Inferior parietal cortex (tissue), 1 donor: ENCODE results near the gene ERICH6B.

Source experiments
- DNase-seq: peaks from one replicate; pipeline ENCODE4 v3.0.0-alpha.2; 2016; ENCODE audit errors: extremely low spot score

The ERICH6B gene

DNA sequence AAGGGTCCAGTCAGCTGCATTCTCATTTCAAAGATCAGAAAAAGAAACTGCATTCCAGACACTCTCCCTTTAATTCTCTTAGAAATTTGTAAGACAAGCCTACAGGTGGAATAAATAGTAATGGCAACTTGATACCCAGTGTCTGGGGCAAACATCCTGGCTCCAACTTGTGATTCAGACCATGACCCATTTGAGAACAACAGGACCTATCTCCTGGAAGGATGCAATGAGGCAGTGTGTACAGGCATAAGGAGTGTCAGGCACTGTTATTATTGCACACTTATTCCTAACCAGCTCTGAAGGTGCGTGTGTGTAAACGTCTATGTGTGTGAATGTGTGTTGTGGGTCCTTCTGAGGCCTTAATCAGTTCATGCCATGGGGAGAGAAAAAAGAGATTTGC lies 13.9 kb downstream of the ERICH6B start:
- no peak for DNase-seq

DNA sequence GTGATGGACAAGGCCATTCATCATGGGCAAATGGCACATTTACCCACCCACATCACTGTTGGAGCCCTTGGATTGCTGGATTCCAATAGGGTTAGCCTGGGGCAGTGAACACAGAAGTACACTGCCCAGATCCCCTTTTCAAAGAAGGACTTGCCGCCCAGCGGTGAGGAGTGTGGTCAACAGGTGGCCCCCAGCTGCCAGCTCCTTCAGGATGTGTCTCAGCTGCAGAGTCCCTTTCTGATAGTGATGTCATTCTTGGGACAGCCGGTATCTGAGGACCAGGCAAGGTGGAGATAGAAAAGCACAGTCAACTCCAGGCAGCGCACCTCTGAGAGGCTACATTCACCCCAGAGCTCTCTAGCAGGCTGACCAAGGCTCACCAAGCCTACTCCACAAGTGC lies 16.9 kb downstream of the ERICH6B start:
- DNase-seq, result no peak

DNA sequence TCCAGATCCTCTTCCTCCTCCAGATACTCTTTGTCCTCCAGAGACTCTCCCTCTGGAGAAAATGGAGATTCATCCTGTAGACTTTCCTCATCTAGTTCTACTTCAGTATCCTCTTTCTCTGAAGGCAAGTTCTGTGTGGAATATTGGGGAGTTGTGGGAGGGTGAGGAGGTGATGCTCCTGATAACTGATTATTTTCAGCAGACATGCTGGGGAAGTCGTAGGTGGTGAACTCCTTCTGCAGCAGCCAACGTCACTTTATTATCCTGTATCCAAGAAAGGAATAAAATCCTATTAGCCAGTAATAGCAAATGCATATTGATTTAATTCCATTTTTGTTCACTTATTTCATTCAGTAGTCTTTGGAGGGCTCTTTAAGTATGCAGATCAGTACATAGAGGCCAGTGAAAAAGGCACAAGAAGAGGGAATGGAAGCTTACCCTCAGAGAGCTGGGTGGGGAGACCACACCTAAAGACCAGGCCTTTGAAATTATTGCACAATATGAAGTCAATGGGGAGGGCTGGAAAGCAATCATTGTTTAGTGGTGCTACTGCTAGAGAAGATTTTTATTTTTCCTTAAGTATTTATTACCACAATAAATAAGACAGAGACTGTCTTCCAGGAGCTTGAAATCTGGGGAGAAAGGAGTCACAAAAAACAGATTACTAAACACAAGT lies 18.6 kb downstream of the ERICH6B start:
- no peak for DNase-seq

DNA sequence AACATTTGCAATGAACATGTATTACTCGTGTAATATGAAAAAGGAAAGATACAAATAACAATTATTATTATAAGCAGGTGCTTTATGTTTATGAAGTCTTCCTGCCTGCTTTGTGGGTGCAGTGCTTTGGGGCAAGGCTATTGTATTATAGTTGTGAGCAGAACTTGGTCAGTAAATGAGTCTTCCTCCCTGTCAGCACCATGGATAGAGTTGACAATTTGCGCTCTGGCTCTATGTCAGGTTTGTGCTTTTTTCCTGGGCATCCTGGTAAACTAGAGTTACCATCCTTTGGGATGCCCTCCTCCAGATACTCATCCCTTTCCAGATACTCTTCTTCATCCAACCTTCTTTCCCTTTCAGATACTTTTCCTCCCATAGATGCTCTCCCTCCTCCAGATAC lies 19.6 kb downstream of the ERICH6B start:
- no peak for DNase-seq

DNA sequence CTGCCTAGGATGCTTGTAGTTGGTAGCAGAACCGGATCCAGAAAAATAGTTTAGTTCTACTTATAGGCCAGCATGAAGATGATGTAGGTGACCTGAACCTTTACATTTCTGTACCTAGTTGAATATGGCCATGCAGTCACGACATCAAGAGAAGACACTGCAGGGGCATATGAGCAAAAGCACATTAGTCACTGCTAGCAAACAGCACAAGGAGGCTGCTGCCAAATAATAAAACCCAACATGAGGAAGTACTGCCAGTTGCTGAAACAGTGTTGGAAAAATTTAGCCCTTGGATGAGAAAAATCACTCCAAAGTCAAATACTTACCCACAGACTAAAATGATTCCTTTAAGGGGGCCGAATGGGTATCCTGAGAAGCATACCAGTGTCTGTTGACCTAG lies 20.8 kb downstream of the ERICH6B start:
- DNase-seq, result no peak

DNA sequence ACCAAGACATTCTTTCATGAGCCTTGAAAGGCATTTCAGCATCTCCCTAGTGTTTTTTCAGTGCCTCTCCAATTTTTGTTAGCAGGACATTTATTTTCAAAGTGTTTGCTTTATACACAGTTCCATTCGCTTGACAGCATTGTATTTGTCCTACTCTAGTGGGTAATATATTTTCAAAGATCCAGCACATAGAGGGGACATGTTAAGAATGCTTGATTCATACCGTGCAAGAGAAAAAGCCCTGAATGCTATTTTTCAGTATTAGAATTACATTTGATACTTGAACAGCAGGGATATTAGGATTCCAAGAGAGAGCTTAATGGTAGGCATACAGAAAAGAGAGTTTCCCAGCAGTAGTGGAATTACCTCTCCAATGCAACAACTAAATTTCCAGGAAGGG lies 21.3 kb downstream of the ERICH6B start:
- DNase-seq, result no peak

DNA sequence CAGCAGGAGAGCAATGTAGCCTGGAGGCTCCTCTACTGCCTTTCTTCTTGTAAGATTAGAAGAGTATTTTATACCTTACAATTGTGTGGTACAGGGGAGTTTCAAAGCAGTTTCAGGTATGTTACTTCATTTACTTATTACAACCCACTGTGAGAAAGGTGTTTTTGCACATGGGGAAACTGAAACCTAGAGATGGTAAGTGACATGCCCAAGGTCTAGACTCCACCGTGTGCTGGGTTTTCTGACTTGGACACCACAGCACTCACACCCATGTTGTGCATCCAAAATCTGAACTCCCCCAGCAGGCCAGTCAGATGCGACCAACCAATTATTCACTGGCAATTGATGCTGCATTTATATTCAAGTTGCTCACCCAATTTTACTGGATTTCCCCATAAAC lies 22.8 kb downstream of the ERICH6B start:
- no peak for DNase-seq

DNA sequence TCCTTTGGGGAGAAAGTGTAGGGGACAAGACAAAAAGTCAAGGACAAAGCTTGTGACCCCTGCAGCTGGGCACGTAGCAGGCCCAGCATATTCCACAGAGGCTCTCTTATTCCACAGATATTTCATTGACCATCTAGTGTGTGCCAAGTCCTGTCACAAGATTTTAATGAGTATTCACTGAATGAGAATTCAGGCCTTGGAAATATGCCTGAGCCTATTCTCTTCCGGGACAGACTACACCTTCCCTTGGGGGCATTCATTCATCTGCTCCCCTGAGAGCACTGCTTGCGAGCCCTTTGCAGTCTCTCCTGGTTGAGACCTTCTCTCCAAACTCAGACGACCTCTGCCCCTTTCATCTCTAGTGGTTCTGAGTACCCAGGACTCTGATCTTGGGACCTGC lies 25.5 kb downstream of the ERICH6B start:
- no peak for DNase-seq

DNA sequence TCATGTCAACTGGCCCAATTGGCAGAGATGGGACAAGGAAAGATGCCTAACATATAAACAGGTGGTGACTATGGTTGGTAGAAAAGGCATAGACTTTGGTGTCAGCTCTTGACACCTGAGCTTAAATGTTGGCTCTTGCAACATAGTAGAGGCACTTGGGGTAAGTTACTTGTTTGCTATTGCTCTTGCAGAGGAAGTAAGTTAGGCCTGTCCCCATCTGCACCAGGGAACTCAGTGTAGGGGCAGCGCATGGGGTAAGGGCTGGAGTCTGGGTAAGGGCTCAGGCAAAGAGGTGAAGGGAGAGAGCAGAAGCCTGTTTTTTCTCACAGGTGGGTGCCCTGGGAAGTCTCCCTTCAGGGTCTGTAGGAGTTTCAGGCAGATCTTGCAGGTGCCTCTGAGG lies 27.6 kb downstream of the ERICH6B start:
- DNase-seq, result no peak

DNA sequence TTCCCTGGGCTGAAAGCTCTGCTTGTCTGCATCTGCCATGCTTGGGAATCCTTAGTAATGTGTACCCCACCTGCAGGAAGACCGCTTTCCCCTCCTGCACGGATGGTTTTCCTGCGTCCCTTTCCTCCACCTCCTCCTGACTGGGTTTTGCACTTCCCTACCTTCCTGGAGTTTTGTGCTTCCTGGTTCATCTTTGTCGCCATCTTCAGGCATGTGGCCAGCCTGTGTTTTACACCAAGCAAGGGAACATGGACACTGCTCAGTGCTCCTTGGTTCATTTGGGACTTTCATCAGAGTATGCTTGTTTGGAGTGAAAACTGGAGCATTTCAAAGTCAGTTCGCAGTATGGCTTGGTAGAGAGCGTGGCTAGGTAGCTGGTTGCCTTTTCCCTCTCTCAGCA lies 30.7 kb downstream of the ERICH6B start:
- DNase-seq, result no peak

DNA sequence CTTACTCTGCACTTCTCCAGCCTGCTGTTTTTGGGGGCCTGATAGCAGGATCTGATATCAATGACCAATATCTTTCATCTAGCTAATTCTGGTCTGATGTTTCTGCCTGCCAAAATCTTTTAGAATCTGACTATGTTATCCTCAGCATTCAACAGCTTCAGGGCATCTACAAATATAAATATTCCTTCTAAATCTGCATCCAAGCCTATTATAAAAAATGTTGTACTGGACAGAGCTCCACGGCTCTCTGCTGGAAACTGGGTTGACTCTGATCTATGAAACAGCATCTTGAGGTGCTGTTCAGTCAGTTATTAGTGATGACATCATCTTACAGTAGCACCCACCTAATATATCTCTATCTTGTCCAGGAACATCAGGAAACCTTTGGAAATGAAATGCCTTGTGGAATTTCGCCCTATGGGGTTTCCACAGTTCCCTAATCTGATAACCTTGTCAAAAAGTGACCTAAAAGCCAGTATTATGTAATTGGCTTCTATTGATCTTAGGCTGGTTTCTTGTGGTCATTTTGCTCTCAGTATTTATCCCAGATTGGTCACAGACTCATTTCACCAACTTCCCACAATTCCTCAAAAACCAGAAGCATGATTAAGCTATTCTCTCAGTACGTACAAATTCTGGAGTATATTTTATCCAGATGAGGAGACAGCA lies 33.0 kb downstream of the ERICH6B start:
- DNase-seq, result no peak

DNA sequence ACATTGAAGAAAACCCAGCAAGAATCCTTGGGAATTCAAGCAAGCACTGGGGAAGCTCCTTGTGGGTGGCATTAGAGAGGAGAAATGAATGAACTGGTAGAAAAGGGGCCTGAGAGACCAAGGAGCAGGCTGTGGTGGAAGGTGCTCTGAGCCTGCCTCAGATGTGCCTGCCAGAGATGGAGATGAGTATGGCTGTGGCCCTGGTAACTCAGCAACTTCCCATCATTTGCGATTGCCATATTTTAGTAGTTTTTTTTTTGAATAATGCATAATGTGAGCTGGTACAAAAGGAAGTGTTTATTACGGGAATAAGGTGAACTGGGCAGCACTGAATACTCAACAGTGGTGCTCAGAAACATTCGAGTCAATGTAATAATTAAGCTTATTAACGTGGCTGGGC lies 39.1 kb downstream of the ERICH6B start:
- DNase-seq, result no peak

DNA sequence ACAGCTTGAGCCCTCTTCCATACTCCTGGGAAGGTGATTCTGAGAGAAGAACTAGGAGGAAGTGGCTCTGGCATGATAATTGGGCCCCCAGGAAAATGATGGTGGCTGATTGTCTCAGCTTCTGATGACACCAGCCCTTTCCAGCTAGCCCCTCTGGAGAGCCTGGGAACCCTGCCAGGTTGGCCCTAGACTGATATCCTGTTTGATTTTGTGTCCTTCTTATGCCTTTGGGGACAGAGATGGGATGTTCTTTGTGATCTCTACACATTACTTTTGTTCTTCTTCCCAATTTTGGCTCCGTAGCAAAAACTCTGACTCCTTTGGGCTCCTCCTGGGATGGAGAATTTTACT lies 39.7 kb downstream of the ERICH6B start:
- DNase-seq, result no peak

DNA sequence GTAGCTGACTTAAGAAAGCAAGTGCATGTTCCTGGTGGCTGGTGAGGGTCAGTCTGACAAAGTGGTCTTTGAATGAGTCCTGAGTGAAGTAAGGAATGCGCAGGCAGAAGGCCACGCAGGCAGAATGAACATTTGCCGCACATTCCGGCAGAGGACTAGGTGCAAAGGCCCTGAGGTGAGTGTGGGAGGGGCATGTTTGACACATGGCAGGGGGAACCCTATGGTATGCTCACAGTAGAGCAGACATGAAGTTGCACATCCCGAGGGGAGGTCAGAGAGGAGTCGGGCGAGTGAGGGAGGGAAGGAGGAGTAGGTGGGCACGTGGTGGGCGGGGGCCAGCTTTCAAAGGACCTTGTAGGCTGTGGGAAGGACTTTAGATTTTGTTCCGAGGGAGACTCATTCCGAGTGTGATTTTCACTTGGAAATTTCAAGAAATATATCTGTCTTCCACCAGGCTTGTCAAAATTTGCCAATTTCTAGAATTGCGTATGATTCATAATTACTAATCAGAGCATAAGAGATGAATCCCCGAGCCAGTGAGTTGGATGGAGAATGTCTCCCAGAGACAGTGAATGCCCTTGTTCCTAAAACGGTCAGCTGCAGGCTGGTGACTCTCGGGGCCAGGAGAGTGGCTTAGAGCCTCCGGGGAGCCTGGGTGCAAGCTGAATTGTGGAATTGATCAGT lies 40.3 kb downstream of the ERICH6B start:
- DNase-seq, result no peak

DNA sequence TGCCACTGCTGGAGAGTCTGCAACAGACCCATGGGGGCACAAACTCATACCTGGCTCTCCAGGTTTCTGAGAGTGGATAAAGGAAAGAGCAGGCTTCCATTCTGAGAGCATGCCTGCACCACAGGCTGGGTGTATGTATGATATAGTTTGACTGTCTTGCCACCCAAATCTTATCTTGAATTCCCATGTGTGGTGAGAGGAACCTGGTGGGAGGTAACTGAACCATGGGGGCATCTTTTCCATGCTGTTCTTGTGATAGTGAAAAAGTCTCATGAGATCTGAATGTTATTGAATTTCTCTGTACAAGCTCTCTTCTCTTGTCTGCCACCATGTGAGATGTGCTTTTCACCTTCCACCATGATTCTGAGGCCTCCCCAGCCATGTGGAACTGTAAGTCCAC lies 50.2 kb downstream of the ERICH6B start:
- DNase-seq, result no peak

DNA sequence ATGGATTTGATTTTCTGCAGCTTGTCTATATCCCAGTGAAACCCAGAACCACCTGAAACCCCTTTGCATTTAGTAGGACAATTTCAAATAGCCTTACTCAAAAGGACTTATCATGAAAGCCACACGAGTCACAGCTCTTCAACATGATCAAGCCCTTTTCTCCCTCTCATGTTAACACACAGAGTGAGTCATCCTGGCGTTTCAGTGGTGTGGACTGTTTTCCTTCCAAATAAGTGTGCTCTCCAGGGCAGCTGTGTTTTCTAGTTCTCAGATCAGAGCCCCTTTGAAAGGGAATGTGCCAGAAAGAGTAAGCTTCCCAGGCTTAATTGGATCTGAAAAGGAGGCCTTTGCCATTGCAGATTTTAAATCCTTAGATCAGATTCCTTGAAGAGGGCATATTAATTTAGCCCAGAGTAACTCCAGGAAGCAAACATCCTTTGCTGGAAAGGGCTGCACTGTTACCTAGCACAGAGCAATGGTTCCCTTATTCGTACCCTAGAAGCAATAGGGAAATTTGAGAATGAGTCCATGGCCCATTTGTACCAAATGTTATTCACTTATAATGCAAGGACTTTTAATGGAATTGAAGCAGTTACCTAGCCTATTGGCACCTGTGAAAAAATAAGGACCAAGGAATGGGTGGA lies 51.3 kb downstream of the ERICH6B start:
- DNase-seq, result no peak

DNA sequence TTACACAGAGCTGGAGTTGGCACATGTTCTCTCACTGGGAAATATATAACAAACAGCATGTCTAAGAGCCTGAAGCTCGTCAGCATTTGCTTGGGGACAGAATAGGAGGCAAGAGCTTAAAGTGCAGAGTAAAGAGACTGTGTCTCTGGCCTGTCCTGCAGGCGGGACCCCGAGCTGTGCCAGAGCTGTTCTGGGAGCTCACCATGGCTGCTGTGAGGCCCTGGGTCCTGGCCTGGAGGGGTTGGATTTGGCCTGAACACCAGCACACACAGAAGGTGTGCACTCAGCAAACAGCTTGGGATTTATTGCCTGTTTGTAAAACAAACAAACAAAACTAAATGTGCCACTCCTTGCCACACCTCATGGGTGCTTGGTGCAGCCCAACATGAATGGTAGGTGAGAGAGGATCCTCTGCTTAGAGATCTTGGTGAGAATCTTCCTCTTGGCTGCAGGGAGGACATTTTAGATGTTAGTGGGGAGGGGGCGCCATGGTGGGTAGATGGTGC lies 60.9 kb downstream of the ERICH6B start:
- DNase-seq, result no peak

DNA sequence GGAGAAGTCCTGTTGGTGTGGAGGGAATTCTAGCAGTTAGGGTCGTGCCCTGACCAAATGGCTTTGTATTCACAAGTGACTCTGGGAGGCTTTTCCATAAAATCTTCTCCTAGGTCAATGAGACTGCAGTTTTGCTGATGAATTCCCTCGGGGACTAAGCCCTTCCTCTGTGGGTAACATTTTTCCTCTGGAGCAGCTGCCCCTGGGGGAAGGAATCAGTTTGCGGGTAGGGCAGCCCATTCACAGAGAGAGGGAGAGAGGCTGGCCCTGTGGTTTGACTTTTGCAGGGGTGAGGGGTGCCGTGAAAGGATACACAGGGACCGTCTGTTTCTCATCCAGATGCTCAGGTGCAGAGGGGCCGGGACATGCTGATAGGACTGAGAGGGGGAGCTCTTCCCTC lies 67.3 kb downstream of the ERICH6B start:
- no peak for DNase-seq

DNA sequence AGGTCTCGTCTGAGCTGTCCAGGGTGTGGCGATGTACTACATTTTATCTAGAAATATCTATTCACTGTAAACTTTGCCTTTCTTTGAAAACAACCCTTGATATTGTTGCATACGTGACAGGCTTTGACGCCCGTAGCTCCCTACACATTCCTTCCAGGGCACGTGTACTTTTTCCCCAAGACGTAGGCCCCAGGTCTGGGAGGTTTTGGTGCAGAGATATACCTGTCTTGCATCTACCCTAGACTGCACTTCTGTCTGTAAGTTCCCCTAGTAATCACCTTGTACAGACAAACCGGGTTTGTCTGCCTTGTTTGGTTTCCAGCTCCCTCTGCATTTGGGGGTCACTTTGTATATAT lies 69.2 kb downstream of the ERICH6B start:
- no peak for DNase-seq

DNA sequence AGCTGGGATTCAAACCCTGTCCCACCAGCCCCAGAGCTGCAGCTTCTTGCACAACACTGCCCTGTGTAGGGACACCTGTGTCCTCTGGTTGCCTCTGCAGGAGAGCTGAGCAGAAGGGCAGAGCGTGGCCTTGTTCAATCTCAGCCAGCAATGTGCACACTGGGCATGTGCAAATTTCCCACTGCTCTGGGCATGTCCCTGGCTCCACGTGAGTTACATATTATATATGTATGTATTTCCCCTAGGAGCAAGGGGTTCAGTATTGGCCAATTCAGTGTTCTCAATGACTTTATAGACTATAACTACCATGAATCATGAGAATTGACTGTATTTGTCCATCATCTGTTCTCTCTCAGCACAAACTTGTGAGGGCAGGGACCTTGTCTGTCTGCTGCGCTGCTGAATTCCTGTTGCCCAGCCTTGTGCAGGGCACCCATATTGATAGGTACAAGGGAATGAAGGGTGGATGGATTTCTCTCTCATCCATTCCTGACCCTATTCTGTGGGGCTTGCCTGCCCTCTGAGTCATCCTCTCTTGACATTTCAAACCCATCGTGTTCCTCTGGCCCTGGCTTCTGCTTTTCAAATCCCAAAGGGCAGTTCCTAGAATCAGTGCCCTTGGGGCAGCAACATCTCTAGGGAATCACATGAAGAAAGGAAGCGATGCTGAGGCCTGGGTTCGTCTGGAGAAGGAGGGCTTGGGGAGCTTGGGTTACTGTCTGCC lies 69.7 kb downstream of the ERICH6B start:
- no peak for DNase-seq

DNA sequence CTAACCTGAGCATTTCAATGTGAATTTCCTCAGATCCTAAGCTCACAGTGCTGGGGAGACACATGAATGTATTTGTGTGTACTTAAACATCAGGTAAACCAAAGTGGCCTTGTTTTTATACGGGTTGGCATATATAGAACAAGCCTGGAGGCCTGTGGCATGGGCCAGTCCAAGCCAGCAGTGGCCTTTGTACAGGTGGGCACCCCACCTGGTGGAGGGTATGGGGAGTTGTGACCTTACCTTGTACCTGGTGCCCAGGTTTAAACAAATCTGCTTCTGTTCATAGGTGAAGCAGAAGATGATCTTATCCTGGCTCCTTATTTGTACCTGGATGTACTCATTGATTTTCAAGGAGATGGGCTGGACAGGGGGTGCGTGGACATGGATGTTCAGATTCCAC lies 71.0 kb downstream of the ERICH6B start:
- DNase-seq, result no peak

DNA sequence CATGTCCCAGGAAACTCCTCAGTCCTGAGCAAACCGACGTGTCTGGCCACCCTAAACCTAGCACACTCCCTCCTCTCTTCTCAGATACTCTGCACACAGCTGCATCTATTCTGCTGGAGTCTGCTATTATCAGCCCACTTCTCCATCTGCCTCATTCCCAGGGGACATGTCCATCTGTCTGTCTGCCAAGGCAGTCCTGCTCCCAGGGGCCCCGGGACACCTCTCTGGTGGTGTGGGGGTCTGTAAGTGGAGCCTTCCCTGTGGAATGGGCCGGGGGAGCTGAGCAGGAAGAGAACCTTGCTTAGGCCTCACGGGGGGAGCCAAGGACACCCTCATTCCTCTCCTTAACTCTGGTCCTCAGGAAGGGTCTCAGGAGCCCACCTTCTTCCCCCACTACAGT lies 72.7 kb downstream of the ERICH6B start:
- no peak for DNase-seq
